ENCODE measurements around the gene ANKRD60.

ANKRD60 gene

DNA sequence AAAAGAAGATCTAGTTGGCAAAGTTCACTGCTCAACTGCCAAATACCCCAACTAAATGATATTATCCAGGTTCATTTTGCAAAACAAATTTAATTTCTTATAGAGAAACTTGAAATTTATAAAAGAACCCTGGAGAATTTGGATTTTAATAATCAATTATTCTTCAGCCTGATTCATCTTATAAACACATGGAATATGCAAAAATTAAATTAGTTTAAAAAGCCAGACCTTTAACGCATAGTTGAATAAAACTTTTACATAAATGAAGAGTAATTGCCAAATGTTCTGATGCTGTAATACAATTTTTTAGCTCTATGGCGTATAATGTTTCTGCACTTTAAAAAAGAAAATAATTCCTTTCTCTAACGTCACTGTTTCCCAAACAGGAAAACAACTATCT is 33.2 kb upstream of the ANKRD60 start:
- Histone ChIP-seq H3K36me3 (ENCODE audit: control insufficient read depth, insufficient read depth, low read length) (peaks cover 20% of the 10 kb centered on the region), H3K4me3 (ENCODE audit: low read depth, low read length) (no peak overlapping the region), H3K9me3 (ENCODE audit: control insufficient read depth, insufficient read depth, low read length) (no peaks in the 10 kb centered on the region), H3K27ac (ENCODE audit: low read depth, low read length) (no peak overlapping the region), H3K9ac (ENCODE audit: low read depth, low read length) (no peak overlapping the region), H3K27me3 (ENCODE audit: control insufficient read depth, insufficient read depth, low read length) (no peaks in the 10 kb centered on the region), H3K4me1 (ENCODE audit: control insufficient read depth, insufficient read depth, low read length) (peaks cover 15% of the 10 kb centered on the region)

DNA sequence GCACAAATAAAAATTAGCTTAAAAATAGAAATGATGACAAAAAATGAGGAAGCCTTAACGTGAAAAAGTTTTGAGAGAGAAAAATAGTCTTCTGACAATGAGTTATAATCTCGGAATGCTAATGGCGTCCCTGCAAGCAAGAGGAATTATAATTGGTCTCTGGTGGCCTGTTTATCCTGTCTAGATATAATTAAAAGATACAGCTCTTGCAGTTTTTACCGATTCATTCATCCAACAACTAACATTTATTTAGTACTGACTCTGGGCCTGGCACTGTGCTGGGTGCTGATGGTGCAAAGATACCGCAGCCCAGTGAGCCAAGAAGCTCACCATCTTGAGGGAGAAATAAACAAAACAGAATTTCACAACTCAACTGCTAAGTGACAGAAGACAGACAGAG is 31.6 kb upstream of the ANKRD60 start:
- Histone ChIP-seq H3K36me3 (ENCODE audit: control insufficient read depth, insufficient read depth, low read length) (peaks cover 13% of the 10 kb centered on the region), H3K4me1 (ENCODE audit: control insufficient read depth, insufficient read depth, low read length) (peaks cover 17% of the 10 kb centered on the region), H3K9me3 (ENCODE audit: control insufficient read depth, insufficient read depth, low read length) (no peaks in the 10 kb centered on the region), H3K27me3 (ENCODE audit: control insufficient read depth, insufficient read depth, low read length) (no peaks in the 10 kb centered on the region), H3K4me3 (ENCODE audit: low read depth, low read length) (no peak overlapping the region), H3K9ac (ENCODE audit: low read depth, low read length) (no peak overlapping the region), H3K27ac (ENCODE audit: low read depth, low read length) (no peak overlapping the region)

GRCh38 chr20:58256842-58257241 is 28.4 kb upstream of the ANKRD60 start:
- Histone ChIP-seq H3K36me3 (ENCODE audit: control insufficient read depth, insufficient read depth, low read length) (no peaks in the 10 kb centered on the region), H3K4me1 (ENCODE audit: control insufficient read depth, insufficient read depth, low read length) (peaks cover 17% of the 10 kb centered on the region), H3K9me3 (ENCODE audit: control insufficient read depth, insufficient read depth, low read length) (no peaks in the 10 kb centered on the region), H3K27me3 (ENCODE audit: control insufficient read depth, insufficient read depth, low read length) (no peaks in the 10 kb centered on the region), H3K9ac (ENCODE audit: low read depth, low read length) (no peak overlapping the region), H3K27ac (ENCODE audit: low read depth, low read length) (no peak overlapping the region), H3K4me3 (ENCODE audit: low read depth, low read length) (no peak overlapping the region)

DNA sequence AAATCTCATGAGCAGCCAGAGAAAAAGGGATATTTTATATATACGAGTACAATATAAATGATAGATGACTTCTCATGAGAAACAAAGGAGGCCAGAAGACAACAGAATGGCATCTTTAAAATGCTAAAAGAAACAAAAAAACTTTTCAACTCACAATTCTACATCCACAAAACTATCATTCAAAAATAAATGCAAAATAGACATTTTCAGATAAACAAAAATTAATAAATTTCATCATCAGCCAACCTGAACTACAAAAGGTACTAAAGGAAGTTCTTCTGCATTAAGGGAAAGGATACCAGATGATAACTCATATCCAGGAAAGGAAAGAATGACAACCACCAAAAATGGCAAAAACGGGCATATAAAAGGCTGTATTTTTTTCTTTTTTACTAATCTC is 27.9 kb upstream of the ANKRD60 start:
- Histone ChIP-seq H3K9ac (ENCODE audit: low read depth, low read length) (no peak overlapping the region), H3K27me3 (ENCODE audit: control insufficient read depth, insufficient read depth, low read length) (no peaks in the 10 kb centered on the region), H3K4me3 (ENCODE audit: low read depth, low read length) (no peak overlapping the region), H3K27ac (ENCODE audit: low read depth, low read length) (no peak overlapping the region), H3K9me3 (ENCODE audit: control insufficient read depth, insufficient read depth, low read length) (no peaks in the 10 kb centered on the region), H3K36me3 (ENCODE audit: control insufficient read depth, insufficient read depth, low read length) (no peaks in the 10 kb centered on the region), H3K4me1 (ENCODE audit: control insufficient read depth, insufficient read depth, low read length) (peaks cover 17% of the 10 kb centered on the region)

DNA sequence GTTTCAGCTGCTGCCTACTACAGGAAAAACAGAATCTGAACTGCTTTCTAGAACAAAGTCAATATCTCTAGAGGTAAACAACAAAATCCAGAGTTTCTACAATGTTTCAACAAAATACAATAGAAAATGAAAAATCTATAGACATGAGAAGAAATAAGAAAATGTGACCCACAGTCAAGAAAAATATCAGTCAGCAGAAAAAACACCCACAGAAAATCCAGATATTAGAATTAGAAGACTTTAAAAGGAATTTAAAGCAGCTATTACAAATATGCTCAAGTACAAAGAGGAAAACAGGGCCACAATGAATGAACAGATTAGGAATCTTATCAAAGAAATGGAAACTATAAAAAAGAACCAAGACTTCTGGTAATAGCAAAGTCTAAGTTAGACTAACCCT is 26.4 kb upstream of the ANKRD60 start:
- peaks cover 17% of the 10 kb centered on the region for H3K4me1 ChIP-seq (ENCODE audit: control insufficient read depth, insufficient read depth, low read length)
- no peak overlapping the region for H3K27ac ChIP-seq (ENCODE audit: low read depth, low read length)
- no peaks in the 10 kb centered on the region for H3K9me3 ChIP-seq (ENCODE audit: control insufficient read depth, insufficient read depth, low read length)
- H3K4me3 ChIP-seq (ENCODE audit: low read depth, low read length), result no peak overlapping the region
- H3K36me3 ChIP-seq (ENCODE audit: control insufficient read depth, insufficient read depth, low read length), result peaks cover 7% of the 10 kb centered on the region; the same call in 1 of the 2 replicates
- no peak overlapping the region for H3K9ac ChIP-seq (ENCODE audit: low read depth, low read length)
- no peaks in the 10 kb centered on the region for H3K27me3 ChIP-seq (ENCODE audit: control insufficient read depth, insufficient read depth, low read length)

DNA sequence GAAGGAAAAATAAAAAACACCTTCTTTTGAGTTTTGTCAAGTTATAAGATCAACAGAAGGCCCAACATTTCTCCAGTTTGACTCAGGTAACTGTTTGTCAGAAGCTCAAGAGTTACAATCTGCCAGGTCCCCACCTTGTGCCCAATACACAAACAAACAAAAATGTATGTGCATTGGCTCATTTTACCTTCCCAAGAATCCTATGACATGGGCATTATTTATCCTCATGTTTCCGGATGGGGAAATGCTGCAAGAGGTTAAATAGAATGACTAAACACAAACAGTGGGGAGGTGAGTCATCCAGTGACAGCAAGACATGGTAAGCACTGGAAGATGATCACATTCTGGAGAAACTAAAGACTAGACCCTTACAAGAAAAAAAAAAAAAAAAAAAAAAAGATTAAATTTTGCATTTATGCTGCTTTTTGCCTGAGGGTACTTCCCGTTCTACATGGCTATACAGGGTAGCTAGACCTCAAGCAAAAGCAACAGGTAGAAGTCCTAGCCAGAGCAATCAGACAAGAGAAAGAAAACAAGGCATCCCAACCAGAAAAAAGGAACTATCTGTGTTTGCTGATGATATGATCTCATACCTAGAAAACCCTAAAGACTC is 23.6 kb upstream of the ANKRD60 start:
- Histone ChIP-seq H3K4me3 (ENCODE audit: low read depth, low read length) (no peak overlapping the region), H3K36me3 (ENCODE audit: control insufficient read depth, insufficient read depth, low read length) (peaks cover 18% of the 10 kb centered on the region), H3K9ac (ENCODE audit: low read depth, low read length) (no peak overlapping the region), H3K27ac (ENCODE audit: low read depth, low read length) (no peak overlapping the region), H3K9me3 (ENCODE audit: control insufficient read depth, insufficient read depth, low read length) (no peaks in the 10 kb centered on the region), H3K27me3 (ENCODE audit: control insufficient read depth, insufficient read depth, low read length) (no peaks in the 10 kb centered on the region), H3K4me1 (ENCODE audit: control insufficient read depth, insufficient read depth, low read length) (peaks cover 11% of the 10 kb centered on the region)

DNA sequence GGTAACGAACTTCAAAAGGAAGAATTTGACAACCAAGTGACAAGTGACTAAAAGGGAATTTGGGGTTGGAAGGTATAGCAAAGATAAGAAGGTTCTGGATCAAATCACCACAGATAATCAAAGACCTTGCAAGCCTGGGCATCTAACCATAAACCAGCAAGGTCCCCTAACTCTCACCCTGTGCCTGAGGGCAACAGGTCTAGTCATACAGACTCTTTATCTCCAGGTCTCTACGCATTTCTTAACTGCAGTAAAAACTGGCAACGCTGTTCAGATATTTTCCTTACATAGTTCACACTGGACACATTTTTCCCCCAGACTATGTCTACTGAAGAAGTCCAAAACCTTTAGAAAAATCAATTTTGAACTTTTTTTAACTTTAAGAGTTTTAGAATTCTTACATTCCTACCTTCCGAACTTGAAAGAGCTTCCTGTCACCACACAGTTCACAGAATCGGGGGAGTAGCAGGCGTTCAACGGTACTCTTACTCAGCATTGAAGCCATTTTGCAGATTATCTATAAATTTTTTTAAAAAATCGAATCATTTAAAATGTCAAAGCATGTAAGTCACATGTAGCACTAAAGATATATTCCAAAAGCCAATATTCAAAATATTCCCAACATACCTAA is 23.0 kb upstream of the ANKRD60 start:
- no peaks in the 10 kb centered on the region for H3K27me3 ChIP-seq (ENCODE audit: control insufficient read depth, insufficient read depth, low read length)
- no peak overlapping the region for H3K9ac ChIP-seq (ENCODE audit: low read depth, low read length)
- H3K4me3 ChIP-seq (ENCODE audit: low read depth, low read length), result no peak overlapping the region
- peaks cover 24% of the 10 kb centered on the region for H3K36me3 ChIP-seq (ENCODE audit: control insufficient read depth, insufficient read depth, low read length)
- no peak overlapping the region for H3K27ac ChIP-seq (ENCODE audit: low read depth, low read length)
- H3K9me3 ChIP-seq (ENCODE audit: control insufficient read depth, insufficient read depth, low read length), result no peaks in the 10 kb centered on the region
- 0 out of 2 replicates have a peak, but pooled peaks cover 6% of the 10 kb centered on the region for H3K4me1 ChIP-seq (ENCODE audit: control insufficient read depth, insufficient read depth, low read length)

DNA sequence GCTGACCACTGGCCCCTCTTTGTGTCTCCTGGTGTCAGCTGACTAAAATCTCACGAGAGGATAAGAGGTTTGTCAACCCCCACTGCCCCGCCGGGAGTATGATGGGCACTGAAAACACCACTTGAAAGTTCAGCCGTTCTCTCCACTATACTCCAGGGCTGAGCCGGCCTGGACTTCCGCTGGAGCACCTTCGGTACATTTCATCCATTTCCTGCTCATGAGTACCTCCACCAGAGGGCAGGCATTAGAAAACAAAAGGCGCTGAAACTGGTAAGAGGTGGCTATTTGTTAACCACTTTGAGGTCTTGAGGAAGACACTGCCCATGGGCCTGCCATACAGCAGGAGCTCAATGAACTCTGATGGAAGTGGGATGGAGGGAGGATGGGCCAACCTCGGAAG is 17.9 kb upstream of the ANKRD60 start:
- Histone ChIP-seq H3K4me1 (ENCODE audit: control insufficient read depth, insufficient read depth, low read length) (0 out of 2 replicates have a peak, but pooled peaks cover 6% of the 10 kb centered on the region), H3K9me3 (ENCODE audit: control insufficient read depth, insufficient read depth, low read length) (no peaks in the 10 kb centered on the region), H3K9ac (ENCODE audit: low read depth, low read length) (no peak overlapping the region), H3K4me3 (ENCODE audit: low read depth, low read length) (no peak overlapping the region), H3K27ac (ENCODE audit: low read depth, low read length) (no peak overlapping the region), H3K27me3 (ENCODE audit: control insufficient read depth, insufficient read depth, low read length) (no peaks in the 10 kb centered on the region), H3K36me3 (ENCODE audit: control insufficient read depth, insufficient read depth, low read length) (peaks cover 61% of the 10 kb centered on the region)

- Histone ChIP-seq H3K27ac (ENCODE audit: low read depth, low read length) (no peak overlapping the region), H3K4me3 (ENCODE audit: low read depth, low read length) (no peak overlapping the region), H3K9me3 (ENCODE audit: control insufficient read depth, insufficient read depth, low read length) (no peaks in the 10 kb centered on the region), H3K9ac (ENCODE audit: low read depth, low read length) (no peak overlapping the region), H3K4me1 (ENCODE audit: control insufficient read depth, insufficient read depth, low read length) (0 out of 2 replicates have a peak, but pooled peaks cover 6% of the 10 kb centered on the region), H3K36me3 (ENCODE audit: control insufficient read depth, insufficient read depth, low read length) (peaks cover 61% of the 10 kb centered on the region), H3K27me3 (ENCODE audit: control insufficient read depth, insufficient read depth, low read length) (no peaks in the 10 kb centered on the region)
Observed at GRCh38 chr20:58245931-58246330, 17.5 kb upstream of the ANKRD60 start.

- Histone ChIP-seq H3K9ac (ENCODE audit: low read depth, low read length) (no peak overlapping the region), H3K27me3 (ENCODE audit: control insufficient read depth, insufficient read depth, low read length) (no peaks in the 10 kb centered on the region), H3K4me1 (ENCODE audit: control insufficient read depth, insufficient read depth, low read length) (0 out of 2 replicates have a peak, but pooled peaks cover 6% of the 10 kb centered on the region), H3K36me3 (ENCODE audit: control insufficient read depth, insufficient read depth, low read length) (peaks cover 58% of the 10 kb centered on the region), H3K27ac (ENCODE audit: low read depth, low read length) (no peak overlapping the region), H3K4me3 (ENCODE audit: low read depth, low read length) (no peak overlapping the region), H3K9me3 (ENCODE audit: control insufficient read depth, insufficient read depth, low read length) (no peaks in the 10 kb centered on the region)
Observed at GRCh38 chr20:58245181-58245891, 16.9 kb upstream of the ANKRD60 start.

DNA sequence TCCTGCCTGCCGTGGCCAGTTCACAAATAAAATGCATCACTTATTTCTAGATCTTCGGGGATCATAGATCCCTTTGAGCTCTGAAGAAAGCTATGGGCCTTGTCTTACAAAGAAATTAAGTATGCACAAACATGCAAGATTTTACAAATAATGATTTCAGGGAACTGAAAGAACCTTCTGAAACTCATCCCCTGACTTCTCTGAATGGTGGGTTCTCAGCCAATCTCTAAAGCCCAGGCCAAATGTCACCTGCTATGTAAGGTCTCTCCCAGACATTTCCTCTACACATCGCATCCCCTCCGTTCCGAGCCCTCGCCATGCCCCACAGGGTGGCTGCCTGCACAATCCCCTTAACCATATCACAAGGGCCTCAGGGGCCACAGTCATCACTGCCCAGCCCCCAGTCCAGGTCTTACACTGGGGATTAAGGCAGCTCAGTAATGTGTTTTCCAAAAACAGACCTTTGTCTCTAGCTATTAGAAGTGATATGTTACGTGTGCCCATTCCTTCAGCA is 16.1 kb upstream of the ANKRD60 start:
- Histone ChIP-seq H3K4me1 (ENCODE audit: control insufficient read depth, insufficient read depth, low read length) (0 out of 2 replicates have a peak, but pooled peaks cover 6% of the 10 kb centered on the region), H3K4me3 (ENCODE audit: low read depth, low read length) (no peak overlapping the region), H3K36me3 (ENCODE audit: control insufficient read depth, insufficient read depth, low read length) (peaks cover 52% of the 10 kb centered on the region), H3K9me3 (ENCODE audit: control insufficient read depth, insufficient read depth, low read length) (no peaks in the 10 kb centered on the region), H3K27me3 (ENCODE audit: control insufficient read depth, insufficient read depth, low read length) (no peaks in the 10 kb centered on the region), H3K9ac (ENCODE audit: low read depth, low read length) (no peak overlapping the region), H3K27ac (ENCODE audit: low read depth, low read length) (no peak overlapping the region)
